Measurements from ENCODE around the gene DPH3. TPM values are rescaled to one million over a fixed set of nuclear protein-coding genes. Genes with fewer than 3 reads are reported as not detected.

DPH3 gene
- total and polyA plus RNA-seq, 2 of the 8 experiments (the other 6 are each of a cell fraction or from before 2014, with no cell fraction given) = 9.8 to 40.1 TPM

- H3K27ac ChIP-seq (ENCODE audit: low read depth, low read length) = no peak overlapping the region
- H3K23me2 ChIP-seq (ENCODE audit: low read depth, low read length) = no peaks in the 10 kb centered on the region
- H3K23ac ChIP-seq (ENCODE audit: insufficient read length) = no peak overlapping the region
- peaks cover 0 to 1% (median 0%) of the 10 kb centered on the region in 4 experiments; a peak in 1 of 7 replicates for H3K27me3 ChIP-seq (replicated peaks in 1 of 4; ENCODE audit: control insufficient read depth in 3 of 4, extremely low read depth in 1 of 4, insufficient read depth in 3 of 4, low read length in 3 of 4)
- H3K36me3 ChIP-seq (ENCODE audit: control insufficient read depth in 2 of 4, insufficient read depth in 4 of 4, low read length in 3 of 4) = peaks cover 0 to 32% (median 4%) of the 10 kb centered on the region in 4 experiments; a peak in 4 of 8 replicates
- no peak overlapping the region for H2AK5ac ChIP-seq (ENCODE audit: low read depth, low read length)
- no peak overlapping the region for H3K9ac ChIP-seq (replicated peaks in 1 of 4; ENCODE audit: extremely low read depth in 1 of 4, low read depth in 3 of 4, low read length in 3 of 4)
- H3K56ac ChIP-seq (replicated peaks; ENCODE audit: insufficient read length, low read depth, low read length) = no peak overlapping the region
- no peak overlapping the region for H3K4me3 ChIP-seq (ENCODE audit: extremely low read depth in 1 of 4, insufficient read depth in 2 of 4, low read depth in 3 of 4, low read length in 4 of 4)
- no peaks in the 10 kb centered on the region for H3K79me1 ChIP-seq (ENCODE audit: low read depth, low read length)
- no peak overlapping the region for H2BK20ac ChIP-seq (ENCODE audit: low read length)
- no peak overlapping the region for H3K18ac ChIP-seq (ENCODE audit: extremely low read depth, low read length)
- CTCF ChIA-PET (ENCODE audit: partially characterized antibody) = interaction anchor here (1.0 to 1.1 kb wide), 3 partner anchors 10 to 13 kb away, joined by 3 read pairs; no protein-coding TSS in a partner anchor
- no peak overlapping the region for H3K14ac ChIP-seq (ENCODE audit: insufficient read length)
- peaks cover 0 to 2% of the 10 kb centered on the region in 2 experiments for H4K20me1 ChIP-seq (replicated peaks in 1 of 2; ENCODE audit: control insufficient read depth in 1 of 2, insufficient read depth in 2 of 2, low read length in 2 of 2)
- no peaks in the 10 kb centered on the region for H3K9me3 ChIP-seq (ENCODE audit: insufficient read depth in 2 of 2, low read depth in 1 of 2, low read length in 1 of 2)
- 88% methylated on average over 3 of the region's 3 CpGs; no CpG with 5 or more reads in 1 of the 2 experiments for WGBS, 2 experiments (ENCODE audit: extremely low coverage in 1 of 2, insufficient coverage in 1 of 2, insufficient read length in 1 of 2, insufficient replicate concordance in 2 of 2, low coverage in 1 of 2, low lambda C conversion rate in 2 of 2, missing lambda C conversion rate in 1 of 2)
- POLR2A ChIA-PET (ENCODE audit: partially characterized antibody) = no interaction called here
- no peak overlapping the region for H3K4me2 ChIP-seq (ENCODE audit: insufficient read depth in 1 of 2, low read depth in 2 of 2, low read length in 2 of 2)
- no peak overlapping the region for H4K8ac ChIP-seq (ENCODE audit: extremely low read depth, insufficient read depth, low read length)
- no peak overlapping the region for H4K91ac ChIP-seq (replicated peaks; ENCODE audit: insufficient read length, low read length)
- no peak overlapping the region for H3K4ac ChIP-seq (replicated peaks; ENCODE audit: insufficient read length, low read depth, low read length)
- FAIRE-seq (no peak), DNase-seq (ENCODE audit: low read depth in 1 of 2, low spot score in 2 of 2) (no peak)
- no peak overlapping the region for H2AFZ ChIP-seq (ENCODE audit: low read length)
- no peak overlapping the region for H2BK15ac ChIP-seq (ENCODE audit: low read length)
- H3K4me1 ChIP-seq (replicated peaks in 1 of 4; ENCODE audit: control insufficient read depth in 3 of 4, insufficient read depth in 4 of 4, low read length in 3 of 4) = no peaks in the 10 kb centered on the region
- no peak overlapping the region for H2BK12ac ChIP-seq (ENCODE audit: low read depth, low read length)
- H2BK120ac ChIP-seq (replicated peaks; ENCODE audit: low read depth, low read length) = no peak overlapping the region
- no peak overlapping the region for H2BK5ac ChIP-seq (ENCODE audit: low read depth, low read length)
- no peaks in the 10 kb centered on the region for H3K79me2 ChIP-seq (ENCODE audit: control insufficient read depth in 1 of 2, insufficient read depth in 2 of 2, low read length in 2 of 2)
- no peak overlapping the region for H4K5ac ChIP-seq (ENCODE audit: insufficient read length, low read depth, low read length)
- TF ChIP-seq CHD2 (IDR thresholded peaks at IDR 0.05; ENCODE audit: low read length) = no peak
- TF ChIP-seq CHD1 (IDR thresholded peaks at IDR 0.05; ENCODE audit: low read depth, low read length) = no peak
- no peak for TF ChIP-seq SP2 (IDR thresholded peaks at IDR 0.05; ENCODE audit: low read length)
- no peak for TF ChIP-seq BACH1 (IDR thresholded peaks at IDR 0.05; ENCODE audit: low read length)
- TF ChIP-seq RNF2 (IDR thresholded peaks at IDR 0.05; ENCODE audit: borderline replicate concordance, low read depth, low read length, missing control alignments, poor library complexity, severe bottlenecking) = no peak
- TF ChIP-seq RXRA (IDR thresholded peaks at IDR 0.05; ENCODE audit: insufficient read depth, low read depth, low read length) = no peak
- TF ChIP-seq PHF8 (conservative IDR thresholded peaks at IDR 0.05; ENCODE audit: low read depth, low read length) = no peak
- no peak for TF ChIP-seq SIRT6 (IDR thresholded peaks at IDR 0.05; ENCODE audit: low read length)
- no peak for TF ChIP-seq TEAD4 (IDR thresholded peaks at IDR 0.05; ENCODE audit: low read depth, low read length)
- no peak for TF ChIP-seq HDAC2 (IDR thresholded peaks at IDR 0.05; ENCODE audit: borderline replicate concordance in 1 of 2, low read depth in 2 of 2, low read length in 2 of 2)
- no peak for TF ChIP-seq USF2 (IDR thresholded peaks at IDR 0.05; ENCODE audit: low read length)
Observed at GRCh38 chr3:16277471-16277870, 12.7 kb upstream of the DPH3 start.
